GM18502 (cell line): ENCODE measurements around the gene HDAC4.
"Not testable (repeated sequence)": the region's sequence is repeated elsewhere in the genome, so short reads cannot be mapped to it uniquely, and the experiment has no call there.

Source experiments
- ATAC-seq: cut with Tn5 transposase; IDR thresholded peaks from one replicate; pipeline ENCODE4 v1.9.1; 2021; ENCODE audit warnings: mild to moderate bottlenecking; ENCODE audit not compliant: unreplicated experiment, poor library complexity

HDAC4 gene

GRCh38 chr2:239400596-239401066 lies at the start of gene HDAC4:
Gene HDAC4, minus strand, starts transcription at chr2:239401020. Its CDS starts 48,321 bp downstream, at chr2:239352699.
- peak; percentile 16 for ATAC-seq

GRCh38 chr2:239449468-239449867 lies 48.6 kb upstream of the HDAC4 start:
- ATAC-seq, result not testable (repeated sequence)

- ATAC-seq, result no peak
These were observed 45.1 kb upstream of the HDAC4 start for GRCh38 chr2:239445771-239446524.

- no peak for ATAC-seq
These were observed 44.1 kb upstream of the HDAC4 start for GRCh38 chr2:239444626-239445577.

- no peak for ATAC-seq
These were observed 43.1 kb upstream of the HDAC4 start for GRCh38 chr2:239443666-239444567.

- ATAC-seq, result no peak
These were observed 42.3 kb upstream of the HDAC4 start for GRCh38 chr2:239443102-239443620.

GRCh38 chr2:239442192-239442591 lies 41.4 kb upstream of the HDAC4 start:
- no peak for ATAC-seq

GRCh38 chr2:239441261-239442078 lies 40.6 kb upstream of the HDAC4 start:
- no peak for ATAC-seq

- no peak for ATAC-seq
These were observed 39.7 kb upstream of the HDAC4 start for GRCh38 chr2:239440511-239440959.

GRCh38 chr2:239439754-239440315 lies 39.0 kb upstream of the HDAC4 start:
- no peak for ATAC-seq

- ATAC-seq, result no peak
These were observed 38.4 kb upstream of the HDAC4 start for GRCh38 chr2:239438995-239439753.

- no peak for ATAC-seq
These were observed 37.5 kb upstream of the HDAC4 start for GRCh38 chr2:239438368-239438767.

GRCh38 chr2:239436669-239437335 lies 36.0 kb upstream of the HDAC4 start:
- ATAC-seq, result no peak

- ATAC-seq, result no peak
These were observed 35.3 kb upstream of the HDAC4 start for GRCh38 chr2:239436076-239436475.

GRCh38 chr2:239433777-239434403 lies 33.1 kb upstream of the HDAC4 start:
- no peak for ATAC-seq

GRCh38 chr2:239432174-239432573 lies 31.4 kb upstream of the HDAC4 start:
- no peak for ATAC-seq

- ATAC-seq, result no peak
These were observed 30.7 kb upstream of the HDAC4 start for GRCh38 chr2:239431536-239431935.
